Neural cell (in vitro differentiated cells): ENCODE measurements around the gene S100B. TPM values are rescaled to one million over a fixed set of nuclear protein-coding genes. Genes with fewer than 3 reads are reported as not detected.

ENCODE experiments used
- H2AFZ ChIP-seq: fragments of 200-600, 300-800 bp; sonication (generic), shearing (Covaris generic); 2 replicates; pipeline ENCODE4 v1.6.0; 2014; ENCODE audit warnings: low read depth, mild to moderate bottlenecking, antibody characterized with exemption, low read length, moderate library complexity
- H3F3A ChIP-seq: fragments of 200-600 bp; shearing (Covaris generic); 2 replicates; pipeline ENCODE4 v1.6.1; 2016; ENCODE audit warnings: mild to moderate bottlenecking, moderate library complexity, mixed read lengths, antibody characterized with exemption, low read length; ENCODE audit not compliant: insufficient read depth, poor library complexity, severe bottlenecking
- H3K27ac ChIP-seq: fragments of 200-600, 300-800 bp; sonication (generic), shearing (Covaris generic); 2 replicates; pipeline ENCODE4 v1.5.1; 2014; ENCODE audit warnings: mild to moderate bottlenecking, low read length, moderate library complexity
- H3K27me3 ChIP-seq: fragments of 300-800, 200-600 bp; sonication (generic), shearing (Covaris generic); 2 replicates; pipeline ENCODE4 v1.6.0; 2014; ENCODE audit warnings: mild to moderate bottlenecking, low read depth, low read length, moderate library complexity; ENCODE audit not compliant: insufficient read depth
- H3K36me3 ChIP-seq: fragments of 300-800, 200-600 bp; sonication (generic), shearing (Covaris generic); 2 replicates; pipeline ENCODE4 v1.5.1; 2014; ENCODE audit warnings: mild to moderate bottlenecking, antibody characterized with exemption, low read length, moderate library complexity; ENCODE audit not compliant: insufficient read depth
- H3K4me2 ChIP-seq: fragments of 300-800, 200-600 bp; sonication (generic), shearing (Covaris generic); 2 replicates; pipeline ENCODE4 v1.6.0; 2014; ENCODE audit warnings: mild to moderate bottlenecking, low read length
- H3K4me3 ChIP-seq: fragments of 300-800, 200-600 bp; sonication (generic), shearing (Covaris generic); 2 replicates; pipeline ENCODE4 v1.5.1; 2014; ENCODE audit warnings: mild to moderate bottlenecking, low read length, moderate library complexity
- H3K79me2 ChIP-seq: fragments of 200-600 bp; shearing (Covaris generic); replicated peaks from 2 replicates; pipeline ENCODE4 v1.6.0; 2014; ENCODE audit warnings: mild to moderate bottlenecking, low read length, moderate library complexity; ENCODE audit not compliant: insufficient read depth
- H3K9ac ChIP-seq: fragments of 300-800, 200-600 bp; sonication (generic), shearing (Covaris generic); 2 replicates; pipeline ENCODE4 v1.6.1; 2016; ENCODE audit warnings: mild to moderate bottlenecking, low read length, mixed read lengths
- H3K9me2 ChIP-seq: fragments of 200-600 bp; shearing (Covaris generic); 2 replicates; pipeline ENCODE4 v1.6.1; 2016; ENCODE audit warnings: mild to moderate bottlenecking, low read length, mixed read lengths; ENCODE audit not compliant: insufficient read depth
- H3K9me3 ChIP-seq: fragments of 200-600, 300-800 bp; sonication (generic), shearing (Covaris generic); 2 replicates; pipeline ENCODE4 v1.6.1; 2016; ENCODE audit warnings: mild to moderate bottlenecking, mixed run types, low read length, moderate library complexity, mixed read lengths
- H4K20me1 ChIP-seq: fragments of 200-600 bp; shearing (Covaris generic); 2 replicates; pipeline ENCODE4 v1.6.1; 2016; ENCODE audit warnings: mild to moderate bottlenecking, mixed run types; ENCODE audit not compliant: insufficient read depth
- EP300 ChIP-seq: fragments of 450-650 bp; conservative IDR thresholded peaks from 2 replicates; pipeline ENCODE4 v1.6.1; 2014; ENCODE audit warnings: antibody characterized with exemption, mild to moderate bottlenecking, moderate library complexity; ENCODE audit not compliant: poor library complexity, severe bottlenecking
- EZH2 ChIP-seq: fragments of 200-600, 300-800 bp; shearing (Covaris generic), sonication (generic); IDR thresholded peaks from 2 replicates; pipeline ENCODE4 v1.6.1; 2014; ENCODE audit warnings: antibody characterized with exemption, low read length, borderline replicate concordance, mild to moderate bottlenecking; ENCODE audit not compliant: insufficient read depth, poor library complexity, severe bottlenecking
- MXI1 ChIP-seq: fragments of 450-650 bp; conservative IDR thresholded peaks from 2 replicates; pipeline ENCODE4 v1.6.1; 2014; ENCODE audit warnings: antibody characterized with exemption, mild to moderate bottlenecking; ENCODE audit not compliant: poor library complexity, severe bottlenecking
- POLR2AphosphoS5 ChIP-seq: IDR thresholded peaks from 2 replicates; pipeline ENCODE4 v1.6.1; 2012
- RAD21 ChIP-seq: fragments of 450-650 bp; conservative IDR thresholded peaks from 2 replicates; pipeline ENCODE4 v1.6.1; 2014; ENCODE audit warnings: antibody characterized with exemption, mild to moderate bottlenecking, moderate library complexity
- SMC3 ChIP-seq: fragments of 450-650 bp; conservative IDR thresholded peaks from 2 replicates; pipeline ENCODE4 v1.6.1; 2014; ENCODE audit warnings: antibody characterized with exemption, mild to moderate bottlenecking, moderate library complexity; ENCODE audit not compliant: poor library complexity
- TAF1 ChIP-seq: IDR thresholded peaks from 2 replicates; pipeline ENCODE4 v1.6.1; 2012; ENCODE audit warnings: low read depth
- polyA plus RNA-seq: library from polyadenylated mRNA; depleted of rRNA; stranded (reverse); fragments of >200 nt; gene quantifications from 2 replicates; pipeline ENCODE4 v1.2.3, GENCODE V29; 2014
- TF ChIP-seq, protein P1 (sequence below): fragments of 450-650 bp; IDR thresholded peaks from 2 replicates; pipeline ENCODE4 v1.5.1; 2014; ENCODE audit warnings: antibody characterized with exemption, mild to moderate bottlenecking, moderate library complexity; ENCODE audit not compliant: poor library complexity, severe bottlenecking
- TF ChIP-seq, protein P2 (sequence below): IDR thresholded peaks from 2 replicates; pipeline ENCODE4 v1.6.1; 2012; ENCODE audit warnings: borderline replicate concordance

Gene S100B
- polyA plus RNA-seq, 1 donor from 2014 or later: 1.4 TPM

DNA sequence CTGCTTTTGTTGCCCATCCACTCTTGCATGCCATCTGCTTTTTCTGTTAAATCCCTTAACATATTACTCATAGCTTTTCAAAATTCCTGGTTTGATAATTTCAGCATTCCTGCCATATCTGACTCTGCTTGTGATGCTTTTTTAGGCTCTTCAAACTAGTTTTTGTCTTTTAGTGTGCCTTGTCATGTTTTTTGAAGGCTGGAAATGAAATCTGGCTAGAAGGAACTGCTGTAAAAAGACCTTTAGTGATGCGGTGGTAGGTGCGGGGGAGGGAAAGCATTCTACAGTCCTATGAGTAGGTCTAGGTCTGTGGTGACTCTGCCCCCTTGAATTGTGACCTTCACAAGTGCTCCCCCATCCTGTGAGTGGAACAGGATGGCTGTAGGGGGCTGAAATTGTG lies 15.0 kb upstream of the S100B start:
- H4K20me1 ChIP-seq: no peaks in the 10 kb centered on the region
- H3K9ac ChIP-seq: no peak overlapping the region
- no peak overlapping the region for H3K27ac ChIP-seq

DNA sequence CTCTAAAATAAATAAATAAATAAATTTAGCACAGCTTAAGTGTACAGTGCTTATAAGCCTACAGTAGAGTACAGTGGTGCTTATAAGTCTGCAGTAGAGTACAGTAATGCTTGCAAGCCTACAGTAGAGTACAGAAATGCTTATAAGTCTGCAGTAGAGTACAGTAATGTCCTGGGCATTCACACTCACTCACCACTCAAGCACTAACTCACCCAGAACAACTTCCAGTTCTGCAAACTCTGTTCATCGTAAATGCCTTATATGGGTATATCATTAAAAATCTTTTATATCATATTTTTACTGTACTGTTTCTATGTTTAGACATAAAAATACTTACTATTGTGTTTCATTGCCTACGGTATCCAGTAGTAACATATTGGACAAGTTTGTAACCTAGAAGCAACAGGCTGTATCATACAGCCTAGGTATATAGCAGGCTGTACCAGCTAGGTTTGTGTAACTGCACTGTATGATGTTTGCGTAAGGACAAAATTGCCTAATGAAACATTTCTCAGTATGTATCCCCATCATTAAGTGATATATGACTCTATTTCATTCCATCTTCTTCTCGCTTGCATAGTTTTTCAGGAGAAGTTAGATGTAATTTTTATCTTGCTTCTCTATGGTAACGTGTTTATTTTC lies 14.0 kb upstream of the S100B start:
- Histone ChIP-seq H3K9me3 (no peaks in the 10 kb centered on the region), H3K9ac (no peak overlapping the region), H3K9me2 (no peaks in the 10 kb centered on the region), H3K79me2 (no peaks in the 10 kb centered on the region), H3K27ac (no peak overlapping the region), H3K4me3 (no peak overlapping the region), H3K4me2 (no peak overlapping the region), H3K36me3 (no peaks in the 10 kb centered on the region), H2AFZ (no peak overlapping the region), H4K20me1 (no peaks in the 10 kb centered on the region), H3F3A (no peaks in the 10 kb centered on the region), H3K27me3 (no peaks in the 10 kb centered on the region)
- TF ChIP-seq RAD21: no peak
- no peak for TF ChIP-seq SMC3
- TF ChIP-seq POLR2AphosphoS5: no peak
- TF ChIP-seq EP300: no peak
- no peak for TF ChIP-seq MXI1
- TF ChIP-seq TAF1: no peak
- no peak for TF ChIP-seq EZH2
- TF ChIP-seq, protein P1, sequence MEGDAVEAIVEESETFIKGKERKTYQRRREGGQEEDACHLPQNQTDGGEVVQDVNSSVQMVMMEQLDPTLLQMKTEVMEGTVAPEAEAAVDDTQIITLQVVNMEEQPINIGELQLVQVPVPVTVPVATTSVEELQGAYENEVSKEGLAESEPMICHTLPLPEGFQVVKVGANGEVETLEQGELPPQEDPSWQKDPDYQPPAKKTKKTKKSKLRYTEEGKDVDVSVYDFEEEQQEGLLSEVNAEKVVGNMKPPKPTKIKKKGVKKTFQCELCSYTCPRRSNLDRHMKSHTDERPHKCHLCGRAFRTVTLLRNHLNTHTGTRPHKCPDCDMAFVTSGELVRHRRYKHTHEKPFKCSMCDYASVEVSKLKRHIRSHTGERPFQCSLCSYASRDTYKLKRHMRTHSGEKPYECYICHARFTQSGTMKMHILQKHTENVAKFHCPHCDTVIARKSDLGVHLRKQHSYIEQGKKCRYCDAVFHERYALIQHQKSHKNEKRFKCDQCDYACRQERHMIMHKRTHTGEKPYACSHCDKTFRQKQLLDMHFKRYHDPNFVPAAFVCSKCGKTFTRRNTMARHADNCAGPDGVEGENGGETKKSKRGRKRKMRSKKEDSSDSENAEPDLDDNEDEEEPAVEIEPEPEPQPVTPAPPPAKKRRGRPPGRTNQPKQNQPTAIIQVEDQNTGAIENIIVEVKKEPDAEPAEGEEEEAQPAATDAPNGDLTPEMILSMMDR: no peak
- TF ChIP-seq, protein P2, sequence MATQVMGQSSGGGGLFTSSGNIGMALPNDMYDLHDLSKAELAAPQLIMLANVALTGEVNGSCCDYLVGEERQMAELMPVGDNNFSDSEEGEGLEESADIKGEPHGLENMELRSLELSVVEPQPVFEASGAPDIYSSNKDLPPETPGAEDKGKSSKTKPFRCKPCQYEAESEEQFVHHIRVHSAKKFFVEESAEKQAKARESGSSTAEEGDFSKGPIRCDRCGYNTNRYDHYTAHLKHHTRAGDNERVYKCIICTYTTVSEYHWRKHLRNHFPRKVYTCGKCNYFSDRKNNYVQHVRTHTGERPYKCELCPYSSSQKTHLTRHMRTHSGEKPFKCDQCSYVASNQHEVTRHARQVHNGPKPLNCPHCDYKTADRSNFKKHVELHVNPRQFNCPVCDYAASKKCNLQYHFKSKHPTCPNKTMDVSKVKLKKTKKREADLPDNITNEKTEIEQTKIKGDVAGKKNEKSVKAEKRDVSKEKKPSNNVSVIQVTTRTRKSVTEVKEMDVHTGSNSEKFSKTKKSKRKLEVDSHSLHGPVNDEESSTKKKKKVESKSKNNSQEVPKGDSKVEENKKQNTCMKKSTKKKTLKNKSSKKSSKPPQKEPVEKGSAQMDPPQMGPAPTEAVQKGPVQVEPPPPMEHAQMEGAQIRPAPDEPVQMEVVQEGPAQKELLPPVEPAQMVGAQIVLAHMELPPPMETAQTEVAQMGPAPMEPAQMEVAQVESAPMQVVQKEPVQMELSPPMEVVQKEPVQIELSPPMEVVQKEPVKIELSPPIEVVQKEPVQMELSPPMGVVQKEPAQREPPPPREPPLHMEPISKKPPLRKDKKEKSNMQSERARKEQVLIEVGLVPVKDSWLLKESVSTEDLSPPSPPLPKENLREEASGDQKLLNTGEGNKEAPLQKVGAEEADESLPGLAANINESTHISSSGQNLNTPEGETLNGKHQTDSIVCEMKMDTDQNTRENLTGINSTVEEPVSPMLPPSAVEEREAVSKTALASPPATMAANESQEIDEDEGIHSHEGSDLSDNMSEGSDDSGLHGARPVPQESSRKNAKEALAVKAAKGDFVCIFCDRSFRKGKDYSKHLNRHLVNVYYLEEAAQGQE: no peak

More for the DNA sequence above, 15.0 kb upstream of the S100B start:
- Histone ChIP-seq H3K36me3 (no peaks in the 10 kb centered on the region), H2AFZ (no peak overlapping the region), H3K9me2 (no peaks in the 10 kb centered on the region), H3K9me3 (no peaks in the 10 kb centered on the region), H3K79me2 (no peaks in the 10 kb centered on the region), H3F3A (no peaks in the 10 kb centered on the region), H3K27me3 (no peaks in the 10 kb centered on the region), H3K4me2 (no peak overlapping the region), H3K4me3 (no peak overlapping the region)
- TF ChIP-seq TAF1: no peak
- no peak for TF ChIP-seq SMC3
- no peak for TF ChIP-seq EP300
- no peak for TF ChIP-seq MXI1
- no peak for TF ChIP-seq EZH2
